HEK293 (cell line): ENCODE data around the gene DAAM1.

Experiments
- CTCF ChIA-PET: fragments of 350-600 bp; formaldehyde crosslinking; extraction: SDS; loops from one replicate; lab custom pipeline; 2021; ENCODE audit warnings: antibody characterized with exemption; lab: Yijun Ruan, JAX
- POLR2A ChIA-PET: fragments of 300-600 bp; formaldehyde crosslinking; extraction: SDS; loops from one replicate; lab custom pipeline; 2020; ENCODE audit warnings: antibody characterized with exemption, inconsistent platforms; lab: Yijun Ruan, JAX
- H3K27ac ChIP-seq: fragments of 200-500 bp; sonication (Bioruptor generic); 2 replicates; pipeline ENCODE4 v1.5.1; 2014; ENCODE audit warnings: low read depth, low read length, control low read depth, inconsistent platforms; ENCODE audit errors: extremely low read depth
- H3K36me3 ChIP-seq, 2 experiments: fragments of 200-500 bp in 1 of 2; sonication (Bioruptor generic) in 1 of 2; 1 replicate in 1 of 2; 2 replicates in 1 of 2; pipeline ENCODE4 v1.5.1; 2014 to 2017; ENCODE audit warnings: inconsistent platforms in 2 of 2, low read length in 2 of 2; ENCODE audit not compliant: control insufficient read depth in 2 of 2, insufficient read depth in 1 of 2
- H3K4me1 ChIP-seq: fragments of 200-500 bp; sonication (Bioruptor generic); 2 replicates; pipeline ENCODE4 v1.5.1; 2014; ENCODE audit warnings: mild to moderate bottlenecking, low read length, inconsistent platforms; ENCODE audit not compliant: control insufficient read depth, insufficient read depth
- H3K4me3 ChIP-seq: 2 replicates; pipeline ENCODE4 v1.5.1; 2011; ENCODE audit warnings: low read depth, mild to moderate bottlenecking, control low read depth, low read length, moderate library complexity
- H3K9me3 ChIP-seq: fragments of 200-500 bp; sonication (Bioruptor generic); 2 replicates; pipeline ENCODE4 v1.5.1; 2014; ENCODE audit warnings: low read depth, low read length, inconsistent platforms; ENCODE audit not compliant: control insufficient read depth, insufficient read depth
- GFI1B ChIP-seq: fragments of 450-650 bp; formaldehyde crosslinking; IDR thresholded peaks from 2 replicates; pipeline ENCODE4 v1.5.1; 2016; ENCODE audit warnings: missing biosample characterization, missing genetic modification characterization
- GLI4 ChIP-seq: fragments of 450-650 bp; formaldehyde crosslinking; IDR thresholded peaks from 2 replicates; pipeline ENCODE4 v1.5.1; 2016; ENCODE audit warnings: missing biosample characterization, missing genetic modification characterization
- HIC1 ChIP-seq: fragments of 450-650 bp; formaldehyde crosslinking; IDR thresholded peaks from 2 replicates; pipeline ENCODE4 v1.5.1; 2016; ENCODE audit warnings: missing biosample characterization, missing genetic modification characterization
- KLF17 ChIP-seq: fragments of 450-650 bp; formaldehyde crosslinking; IDR thresholded peaks from 2 replicates; pipeline ENCODE4 v1.5.1; 2016; ENCODE audit warnings: missing biosample characterization, missing genetic modification characterization
- ZIC2 ChIP-seq: fragments of 450-650 bp; formaldehyde crosslinking; IDR thresholded peaks from 2 replicates; pipeline ENCODE4 v1.5.1; 2016; ENCODE audit warnings: missing biosample characterization, missing genetic modification characterization
- ZNF10 ChIP-seq: fragments of 450-650 bp; formaldehyde crosslinking; IDR thresholded peaks from 2 replicates; pipeline ENCODE4 v1.5.1; 2017; ENCODE audit warnings: missing biosample characterization, missing genetic modification characterization
- ZNF157 ChIP-seq: fragments of 450-650 bp; formaldehyde crosslinking; IDR thresholded peaks from 2 replicates; pipeline ENCODE4 v1.5.1; 2016; ENCODE audit warnings: missing biosample characterization, missing genetic modification characterization
- ZNF24 ChIP-seq: fragments of 450-650 bp; formaldehyde crosslinking; IDR thresholded peaks from 2 replicates; pipeline ENCODE4 v1.5.1; 2016; ENCODE audit warnings: missing biosample characterization, missing genetic modification characterization
- ZNF394 ChIP-seq: fragments of 450-650 bp; formaldehyde crosslinking; IDR thresholded peaks from 2 replicates; pipeline ENCODE4 v1.5.1; 2016; ENCODE audit warnings: missing biosample characterization, missing genetic modification characterization, mild to moderate bottlenecking, moderate library complexity, borderline replicate concordance
- ZNF48 ChIP-seq: fragments of 450-650 bp; formaldehyde crosslinking; IDR thresholded peaks from 2 replicates; pipeline ENCODE4 v1.5.1; 2016; ENCODE audit warnings: missing biosample characterization, missing genetic modification characterization
- ZNF600 ChIP-seq: fragments of 450-650 bp; formaldehyde crosslinking; IDR thresholded peaks from 2 replicates; pipeline ENCODE4 v1.5.1; 2016; ENCODE audit warnings: missing biosample characterization, missing genetic modification characterization
- ZNF664 ChIP-seq: fragments of 450-650 bp; formaldehyde crosslinking; IDR thresholded peaks from 2 replicates; pipeline ENCODE4 v1.5.1; 2016; ENCODE audit warnings: missing biosample characterization, missing genetic modification characterization
- ZNF777 ChIP-seq: fragments of 450-650 bp; formaldehyde crosslinking; IDR thresholded peaks from 2 replicates; pipeline ENCODE4 v1.5.1; 2017; ENCODE audit warnings: missing biosample characterization, missing genetic modification characterization, borderline replicate concordance
- ZNF785 ChIP-seq: fragments of 450-650 bp; formaldehyde crosslinking; IDR thresholded peaks from 2 replicates; pipeline ENCODE4 v1.5.1; 2016; ENCODE audit warnings: missing biosample characterization, missing genetic modification characterization
- TF ChIP-seq, protein P1 (sequence below): fragments of 450-650 bp; formaldehyde crosslinking; IDR thresholded peaks from 2 replicates; pipeline ENCODE4 v1.5.1; 2016; ENCODE audit warnings: missing biosample characterization, missing genetic modification characterization
- TF ChIP-seq, protein P2 (sequence below): fragments of 450-650 bp; formaldehyde crosslinking; IDR thresholded peaks from 2 replicates; pipeline ENCODE4 v1.5.1; 2016; ENCODE audit warnings: missing biosample characterization, missing genetic modification characterization
- TF ChIP-seq, protein P3 (sequence below): fragments of 450-650 bp; formaldehyde crosslinking; IDR thresholded peaks from 2 replicates; pipeline ENCODE4 v1.5.1; 2016; ENCODE audit warnings: missing biosample characterization, missing genetic modification characterization, borderline replicate concordance

DAAM1 gene

DNA sequence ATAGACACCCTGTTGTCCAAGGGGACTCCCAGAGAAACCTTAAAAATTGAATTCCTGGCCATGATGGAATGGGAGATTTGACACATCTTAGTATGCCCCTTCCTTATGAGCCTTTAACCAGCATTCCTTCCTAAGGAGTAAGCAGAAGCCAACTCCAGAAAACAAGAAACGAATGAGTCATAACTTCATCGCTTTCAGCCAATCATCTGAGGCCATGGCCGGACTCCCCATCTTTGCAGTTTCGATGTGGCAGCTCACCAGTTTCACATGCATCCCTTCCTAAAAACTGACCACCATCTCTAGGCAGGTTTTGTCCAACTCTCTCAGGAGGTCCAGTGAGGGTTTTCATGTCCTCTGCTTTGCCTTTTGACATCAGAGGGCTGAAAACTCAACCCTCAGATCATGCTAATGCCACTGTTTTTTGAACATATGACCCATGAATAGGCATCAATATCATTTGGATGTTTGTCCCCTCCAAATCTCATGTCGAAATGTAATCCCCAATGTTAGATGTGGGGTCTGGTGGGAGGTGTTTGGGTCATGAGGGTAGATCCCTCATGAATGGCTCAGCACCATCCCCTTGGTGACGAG lies 19.9 kb downstream of the DAAM1 start:
- Histone ChIP-seq H3K36me3 (no peaks in the 10 kb centered on the region), H3K27ac (no peak overlapping the region), H3K9me3 (no peaks in the 10 kb centered on the region), H3K4me1 (peaks cover 23% of the 10 kb centered on the region)
- POLR2A ChIA-PET = no interaction called here
- CTCF ChIA-PET = interaction anchor here (1.0 kb wide), 1 partner anchor 18 kb away, joined by 5 read pairs; no protein-coding TSS in a partner anchor
- TF ChIP-seq, protein P1, sequence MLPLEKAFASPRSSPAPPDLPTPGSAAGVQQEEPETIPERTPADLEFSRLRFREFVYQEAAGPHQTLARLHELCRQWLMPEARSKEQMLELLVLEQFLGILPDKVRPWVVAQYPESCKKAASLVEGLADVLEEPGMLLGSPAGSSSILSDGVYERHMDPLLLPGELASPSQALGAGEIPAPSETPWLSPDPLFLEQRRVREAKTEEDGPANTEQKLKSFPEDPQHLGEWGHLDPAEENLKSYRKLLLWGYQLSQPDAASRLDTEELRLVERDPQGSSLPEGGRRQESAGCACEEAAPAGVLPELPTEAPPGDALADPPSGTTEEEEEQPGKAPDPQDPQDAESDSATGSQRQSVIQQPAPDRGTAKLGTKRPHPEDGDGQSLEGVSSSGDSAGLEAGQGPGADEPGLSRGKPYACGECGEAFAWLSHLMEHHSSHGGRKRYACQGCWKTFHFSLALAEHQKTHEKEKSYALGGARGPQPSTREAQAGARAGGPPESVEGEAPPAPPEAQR = no peak
- TF ChIP-seq HIC1 (no peak), ZIC2 (tag by site-specific recombination) (no peak), GFI1B (tag by site-specific recombination) (no peak), ZNF664 (tag by site-specific recombination) (no peak), GLI4 (tag by site-specific recombination) (no peak), ZNF24 (tag by site-specific recombination) (no peak), ZNF600 (no peak), ZNF10 (tag by site-specific recombination) (no peak), ZNF777 (no peak), ZNF785 (no peak), ZNF157 (tag by site-specific recombination) (no peak), ZNF394 (tag by site-specific recombination) (no peak), ZNF48 (tag by site-specific recombination) (no peak), KLF17 (no peak)
- TF ChIP-seq, protein P2, sequence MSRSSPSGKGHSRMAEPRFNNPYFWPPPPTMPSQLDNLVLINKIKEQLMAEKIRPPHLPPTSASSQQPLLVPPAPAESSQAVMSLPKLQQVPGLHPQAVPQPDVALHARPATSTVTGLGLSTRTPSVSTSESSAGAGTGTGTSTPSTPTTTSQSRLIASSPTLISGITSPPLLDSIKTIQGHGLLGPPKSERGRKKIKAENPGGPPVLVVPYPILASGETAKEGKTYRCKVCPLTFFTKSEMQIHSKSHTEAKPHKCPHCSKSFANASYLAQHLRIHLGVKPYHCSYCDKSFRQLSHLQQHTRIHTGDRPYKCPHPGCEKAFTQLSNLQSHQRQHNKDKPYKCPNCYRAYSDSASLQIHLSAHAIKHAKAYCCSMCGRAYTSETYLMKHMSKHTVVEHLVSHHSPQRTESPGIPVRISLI (tag by site-specific recombination) = no peak
- TF ChIP-seq, protein P3, sequence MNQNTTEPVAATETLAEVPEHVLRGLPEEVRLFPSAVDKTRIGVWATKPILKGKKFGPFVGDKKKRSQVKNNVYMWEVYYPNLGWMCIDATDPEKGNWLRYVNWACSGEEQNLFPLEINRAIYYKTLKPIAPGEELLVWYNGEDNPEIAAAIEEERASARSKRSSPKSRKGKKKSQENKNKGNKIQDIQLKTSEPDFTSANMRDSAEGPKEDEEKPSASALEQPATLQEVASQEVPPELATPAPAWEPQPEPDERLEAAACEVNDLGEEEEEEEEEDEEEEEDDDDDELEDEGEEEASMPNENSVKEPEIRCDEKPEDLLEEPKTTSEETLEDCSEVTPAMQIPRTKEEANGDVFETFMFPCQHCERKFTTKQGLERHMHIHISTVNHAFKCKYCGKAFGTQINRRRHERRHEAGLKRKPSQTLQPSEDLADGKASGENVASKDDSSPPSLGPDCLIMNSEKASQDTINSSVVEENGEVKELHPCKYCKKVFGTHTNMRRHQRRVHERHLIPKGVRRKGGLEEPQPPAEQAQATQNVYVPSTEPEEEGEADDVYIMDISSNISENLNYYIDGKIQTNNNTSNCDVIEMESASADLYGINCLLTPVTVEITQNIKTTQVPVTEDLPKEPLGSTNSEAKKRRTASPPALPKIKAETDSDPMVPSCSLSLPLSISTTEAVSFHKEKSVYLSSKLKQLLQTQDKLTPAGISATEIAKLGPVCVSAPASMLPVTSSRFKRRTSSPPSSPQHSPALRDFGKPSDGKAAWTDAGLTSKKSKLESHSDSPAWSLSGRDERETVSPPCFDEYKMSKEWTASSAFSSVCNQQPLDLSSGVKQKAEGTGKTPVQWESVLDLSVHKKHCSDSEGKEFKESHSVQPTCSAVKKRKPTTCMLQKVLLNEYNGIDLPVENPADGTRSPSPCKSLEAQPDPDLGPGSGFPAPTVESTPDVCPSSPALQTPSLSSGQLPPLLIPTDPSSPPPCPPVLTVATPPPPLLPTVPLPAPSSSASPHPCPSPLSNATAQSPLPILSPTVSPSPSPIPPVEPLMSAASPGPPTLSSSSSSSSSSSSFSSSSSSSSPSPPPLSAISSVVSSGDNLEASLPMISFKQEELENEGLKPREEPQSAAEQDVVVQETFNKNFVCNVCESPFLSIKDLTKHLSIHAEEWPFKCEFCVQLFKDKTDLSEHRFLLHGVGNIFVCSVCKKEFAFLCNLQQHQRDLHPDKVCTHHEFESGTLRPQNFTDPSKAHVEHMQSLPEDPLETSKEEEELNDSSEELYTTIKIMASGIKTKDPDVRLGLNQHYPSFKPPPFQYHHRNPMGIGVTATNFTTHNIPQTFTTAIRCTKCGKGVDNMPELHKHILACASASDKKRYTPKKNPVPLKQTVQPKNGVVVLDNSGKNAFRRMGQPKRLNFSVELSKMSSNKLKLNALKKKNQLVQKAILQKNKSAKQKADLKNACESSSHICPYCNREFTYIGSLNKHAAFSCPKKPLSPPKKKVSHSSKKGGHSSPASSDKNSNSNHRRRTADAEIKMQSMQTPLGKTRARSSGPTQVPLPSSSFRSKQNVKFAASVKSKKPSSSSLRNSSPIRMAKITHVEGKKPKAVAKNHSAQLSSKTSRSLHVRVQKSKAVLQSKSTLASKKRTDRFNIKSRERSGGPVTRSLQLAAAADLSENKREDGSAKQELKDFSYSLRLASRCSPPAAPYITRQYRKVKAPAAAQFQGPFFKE = no peak
- TF ChIP-seq, all 188 proteins: peak for 0
- H3K4me3 ChIP-seq = no peak overlapping the region
